H1 (cell line): ENCODE measurements around the gene FLT1. TPM values are rescaled to one million over a fixed set of nuclear protein-coding genes. Genes with fewer than 3 reads are reported as not detected.

Experiments
- BCL11A ChIP-seq, 2 experiments: IDR thresholded peaks; one replicate each; pipeline ENCODE4 v1.6.1; 2011; ENCODE audit warnings: low read depth in 2 of 2, low read length in 2 of 2, mild to moderate bottlenecking in 2 of 2
- CBX5 ChIP-seq: fragments of 300-800, 300-1000 bp; sonication (generic); IDR thresholded peaks from 2 replicates; pipeline ENCODE4 v1.7.1; 2016; ENCODE audit warnings: antibody characterized with exemption, low read length, low read depth
- CHD1 ChIP-seq: IDR thresholded peaks from 2 replicates; pipeline ENCODE4 v1.6.1; 2012; ENCODE audit warnings: low read depth, low read length, improper control_type of control experiment
- GABPA ChIP-seq: IDR thresholded peaks from 2 replicates; pipeline ENCODE4 v1.6.1; 2011; ENCODE audit warnings: mild to moderate bottlenecking, low read length, moderate library complexity, borderline replicate concordance; ENCODE audit not compliant: insufficient read depth
- JUND ChIP-seq: IDR thresholded peaks from 2 replicates; pipeline ENCODE4 v1.6.1; 2011; ENCODE audit warnings: mild to moderate bottlenecking, improper control_type of control experiment, low read length
- KDM4A ChIP-seq: IDR thresholded peaks from one replicate; pipeline ENCODE4 v1.7.1; 2012; ENCODE audit warnings: low read depth, mild to moderate bottlenecking, moderate library complexity, low read length, inconsistent platforms; ENCODE audit not compliant: severe bottlenecking
- MAFK ChIP-seq: IDR thresholded peaks from 2 replicates; pipeline ENCODE4 v1.6.1; 2012; ENCODE audit warnings: low read depth, mild to moderate bottlenecking, improper control_type of control experiment, low read length
- SIRT6 ChIP-seq: IDR thresholded peaks from one replicate; pipeline ENCODE4 v1.7.1; 2012; ENCODE audit warnings: low read length, inconsistent platforms
- SP2 ChIP-seq: IDR thresholded peaks from 2 replicates; pipeline ENCODE4 v1.6.1; 2012; ENCODE audit warnings: mild to moderate bottlenecking, low read length, inconsistent platforms
- TBP ChIP-seq: IDR thresholded peaks from 2 replicates; pipeline ENCODE4 v1.6.1; 2011; ENCODE audit warnings: low read depth, low read length, improper control_type of control experiment
- polyA plus RNA-seq, 7 experiments: library from polyadenylated mRNA; depleted of rRNA in 3 of 7; stranded (reverse) in 5 of 7; unstranded in 2 of 7; fragments of >200 nt in 5 of 7; fragments of 200-250 nt in 2 of 7; gene quantifications; 1 replicate in 5 of 7; 2 replicates in 1 of 7; 4 replicates in 1 of 7; pipeline versions ENCODE4 v1.2.1 to v1.2.3, GENCODE V29; 2011 to 2013; ENCODE audit warnings: missing spikeins in 2 of 7, mixed read lengths in 2 of 7
- total RNA-seq: library from RNA; stranded (reverse); fragmentation: NEBNext Ultra II Directional; extraction: Animal tissue kit (Norgen Biotek cat#: 25700); gene quantifications from 2 replicates; pipeline ENCODE4 v1.2.1, GENCODE V29; 2021
- TF ChIP-seq, protein P1 (sequence below): fragments of 300-600 bp; sonication (generic); IDR thresholded peaks from 2 replicates; pipeline ENCODE4 v1.7.1; 2012; ENCODE audit warnings: low read length, moderate library complexity, mild to moderate bottlenecking, inconsistent platforms; ENCODE audit not compliant: insufficient replicate concordance
- TF ChIP-seq, protein P2 (sequence below): IDR thresholded peaks from 2 replicates; pipeline ENCODE4 v1.6.1; 2011; ENCODE audit warnings: low read depth, mild to moderate bottlenecking, low read length; ENCODE audit not compliant: insufficient read depth

The FLT1 gene
- total and polyA plus RNA-seq, 2 of the 8 experiments (the other 6 are each of a cell fraction or from before 2014, with no cell fraction given), result 19.7 to 90.2 TPM

DNA sequence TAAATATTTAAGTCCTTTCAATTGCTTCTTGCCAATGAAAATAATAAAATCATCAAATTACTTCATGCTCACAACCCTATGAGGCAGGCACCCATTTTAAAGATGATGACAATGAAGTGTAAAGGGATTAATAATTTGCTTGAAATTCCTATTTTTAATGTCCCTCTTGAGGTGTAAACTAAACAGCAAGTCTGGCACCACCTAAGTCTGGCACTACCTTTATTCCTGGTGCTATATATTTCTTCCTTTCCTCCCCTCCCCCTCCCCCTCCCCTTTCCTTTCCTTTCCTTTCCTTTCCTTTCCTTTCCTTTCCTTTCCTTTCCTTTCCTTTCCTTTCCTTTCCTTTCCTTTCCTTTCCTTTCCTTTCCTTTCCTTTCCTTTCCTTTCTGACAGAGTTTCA lies 42.2 kb downstream of the FLT1 start (continued):
- TF ChIP-seq, protein P1, sequence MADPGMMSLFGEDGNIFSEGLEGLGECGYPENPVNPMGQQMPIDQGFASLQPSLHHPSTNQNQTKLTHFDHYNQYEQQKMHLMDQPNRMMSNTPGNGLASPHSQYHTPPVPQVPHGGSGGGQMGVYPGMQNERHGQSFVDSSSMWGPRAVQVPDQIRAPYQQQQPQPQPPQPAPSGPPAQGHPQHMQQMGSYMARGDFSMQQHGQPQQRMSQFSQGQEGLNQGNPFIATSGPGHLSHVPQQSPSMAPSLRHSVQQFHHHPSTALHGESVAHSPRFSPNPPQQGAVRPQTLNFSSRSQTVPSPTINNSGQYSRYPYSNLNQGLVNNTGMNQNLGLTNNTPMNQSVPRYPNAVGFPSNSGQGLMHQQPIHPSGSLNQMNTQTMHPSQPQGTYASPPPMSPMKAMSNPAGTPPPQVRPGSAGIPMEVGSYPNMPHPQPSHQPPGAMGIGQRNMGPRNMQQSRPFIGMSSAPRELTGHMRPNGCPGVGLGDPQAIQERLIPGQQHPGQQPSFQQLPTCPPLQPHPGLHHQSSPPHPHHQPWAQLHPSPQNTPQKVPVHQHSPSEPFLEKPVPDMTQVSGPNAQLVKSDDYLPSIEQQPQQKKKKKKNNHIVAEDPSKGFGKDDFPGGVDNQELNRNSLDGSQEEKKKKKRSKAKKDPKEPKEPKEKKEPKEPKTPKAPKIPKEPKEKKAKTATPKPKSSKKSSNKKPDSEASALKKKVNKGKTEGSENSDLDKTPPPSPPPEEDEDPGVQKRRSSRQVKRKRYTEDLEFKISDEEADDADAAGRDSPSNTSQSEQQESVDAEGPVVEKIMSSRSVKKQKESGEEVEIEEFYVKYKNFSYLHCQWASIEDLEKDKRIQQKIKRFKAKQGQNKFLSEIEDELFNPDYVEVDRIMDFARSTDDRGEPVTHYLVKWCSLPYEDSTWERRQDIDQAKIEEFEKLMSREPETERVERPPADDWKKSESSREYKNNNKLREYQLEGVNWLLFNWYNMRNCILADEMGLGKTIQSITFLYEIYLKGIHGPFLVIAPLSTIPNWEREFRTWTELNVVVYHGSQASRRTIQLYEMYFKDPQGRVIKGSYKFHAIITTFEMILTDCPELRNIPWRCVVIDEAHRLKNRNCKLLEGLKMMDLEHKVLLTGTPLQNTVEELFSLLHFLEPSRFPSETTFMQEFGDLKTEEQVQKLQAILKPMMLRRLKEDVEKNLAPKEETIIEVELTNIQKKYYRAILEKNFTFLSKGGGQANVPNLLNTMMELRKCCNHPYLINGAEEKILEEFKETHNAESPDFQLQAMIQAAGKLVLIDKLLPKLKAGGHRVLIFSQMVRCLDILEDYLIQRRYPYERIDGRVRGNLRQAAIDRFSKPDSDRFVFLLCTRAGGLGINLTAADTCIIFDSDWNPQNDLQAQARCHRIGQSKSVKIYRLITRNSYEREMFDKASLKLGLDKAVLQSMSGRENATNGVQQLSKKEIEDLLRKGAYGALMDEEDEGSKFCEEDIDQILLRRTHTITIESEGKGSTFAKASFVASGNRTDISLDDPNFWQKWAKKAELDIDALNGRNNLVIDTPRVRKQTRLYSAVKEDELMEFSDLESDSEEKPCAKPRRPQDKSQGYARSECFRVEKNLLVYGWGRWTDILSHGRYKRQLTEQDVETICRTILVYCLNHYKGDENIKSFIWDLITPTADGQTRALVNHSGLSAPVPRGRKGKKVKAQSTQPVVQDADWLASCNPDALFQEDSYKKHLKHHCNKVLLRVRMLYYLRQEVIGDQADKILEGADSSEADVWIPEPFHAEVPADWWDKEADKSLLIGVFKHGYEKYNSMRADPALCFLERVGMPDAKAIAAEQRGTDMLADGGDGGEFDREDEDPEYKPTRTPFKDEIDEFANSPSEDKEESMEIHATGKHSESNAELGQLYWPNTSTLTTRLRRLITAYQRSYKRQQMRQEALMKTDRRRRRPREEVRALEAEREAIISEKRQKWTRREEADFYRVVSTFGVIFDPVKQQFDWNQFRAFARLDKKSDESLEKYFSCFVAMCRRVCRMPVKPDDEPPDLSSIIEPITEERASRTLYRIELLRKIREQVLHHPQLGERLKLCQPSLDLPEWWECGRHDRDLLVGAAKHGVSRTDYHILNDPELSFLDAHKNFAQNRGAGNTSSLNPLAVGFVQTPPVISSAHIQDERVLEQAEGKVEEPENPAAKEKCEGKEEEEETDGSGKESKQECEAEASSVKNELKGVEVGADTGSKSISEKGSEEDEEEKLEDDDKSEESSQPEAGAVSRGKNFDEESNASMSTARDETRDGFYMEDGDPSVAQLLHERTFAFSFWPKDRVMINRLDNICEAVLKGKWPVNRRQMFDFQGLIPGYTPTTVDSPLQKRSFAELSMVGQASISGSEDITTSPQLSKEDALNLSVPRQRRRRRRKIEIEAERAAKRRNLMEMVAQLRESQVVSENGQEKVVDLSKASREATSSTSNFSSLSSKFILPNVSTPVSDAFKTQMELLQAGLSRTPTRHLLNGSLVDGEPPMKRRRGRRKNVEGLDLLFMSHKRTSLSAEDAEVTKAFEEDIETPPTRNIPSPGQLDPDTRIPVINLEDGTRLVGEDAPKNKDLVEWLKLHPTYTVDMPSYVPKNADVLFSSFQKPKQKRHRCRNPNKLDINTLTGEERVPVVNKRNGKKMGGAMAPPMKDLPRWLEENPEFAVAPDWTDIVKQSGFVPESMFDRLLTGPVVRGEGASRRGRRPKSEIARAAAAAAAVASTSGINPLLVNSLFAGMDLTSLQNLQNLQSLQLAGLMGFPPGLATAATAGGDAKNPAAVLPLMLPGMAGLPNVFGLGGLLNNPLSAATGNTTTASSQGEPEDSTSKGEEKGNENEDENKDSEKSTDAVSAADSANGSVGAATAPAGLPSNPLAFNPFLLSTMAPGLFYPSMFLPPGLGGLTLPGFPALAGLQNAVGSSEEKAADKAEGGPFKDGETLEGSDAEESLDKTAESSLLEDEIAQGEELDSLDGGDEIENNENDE, result no peak
- TF ChIP-seq CBX5 (no peak), SP2 (no peak), MAFK (no peak), JUND (no peak), TBP (no peak), GABPA (no peak), KDM4A (no peak), CHD1 (no peak), SIRT6 (no peak), BCL11A (IDR thresholded peaks at IDR 0.05; ENCODE audit: low read depth in 2 of 2, low read length in 2 of 2) (no peak)
- TF ChIP-seq, protein P2, sequence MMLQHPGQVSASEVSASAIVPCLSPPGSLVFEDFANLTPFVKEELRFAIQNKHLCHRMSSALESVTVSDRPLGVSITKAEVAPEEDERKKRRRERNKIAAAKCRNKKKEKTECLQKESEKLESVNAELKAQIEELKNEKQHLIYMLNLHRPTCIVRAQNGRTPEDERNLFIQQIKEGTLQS, result no peak
